ENCODE data around the gene TTLL9.

Gene TTLL9

GRCh38 chr20:31894980-31895675 is 24.7 kb downstream of the TTLL9 start:
- no peak for DNase-seq (ENCODE audit: extremely low read depth, low read depth)
- TF ChIP-seq CTCF (IDR thresholded peaks at IDR 0.05; ENCODE audit: low read depth, low read length): no peak

- TF ChIP-seq CTCF (IDR thresholded peaks at IDR 0.05; ENCODE audit: low read depth, low read length): no peak
- no peak for DNase-seq (ENCODE audit: extremely low read depth, low read depth)
These were observed 25.6 kb downstream of the TTLL9 start for GRCh38 chr20:31896049-31896448.

- DNase-seq (ENCODE audit: extremely low read depth, low read depth): no peak
- no peak for TF ChIP-seq CTCF (IDR thresholded peaks at IDR 0.05; ENCODE audit: low read depth, low read length)
These were observed 27.1 kb downstream of the TTLL9 start for GRCh38 chr20:31897541-31897940.

- DNase-seq (ENCODE audit: extremely low read depth, low read depth): no peak
- TF ChIP-seq CTCF (IDR thresholded peaks at IDR 0.05; ENCODE audit: low read depth, low read length): no peak
These were observed 31.2 kb downstream of the TTLL9 start for GRCh38 chr20:31901615-31902014.

GRCh38 chr20:31903627-31904386 is 33.4 kb downstream of the TTLL9 start:
- no peak for DNase-seq (ENCODE audit: extremely low read depth, low read depth)
- TF ChIP-seq CTCF (IDR thresholded peaks at IDR 0.05; ENCODE audit: low read depth, low read length): no peak

- no peak for DNase-seq (ENCODE audit: extremely low read depth, low read depth)
- no peak for TF ChIP-seq CTCF (IDR thresholded peaks at IDR 0.05; ENCODE audit: low read depth, low read length)
These were observed 35.6 kb downstream of the TTLL9 start for GRCh38 chr20:31906001-31906400.

GRCh38 chr20:31907046-31907445 is 36.6 kb downstream of the TTLL9 start:
- no peak for TF ChIP-seq CTCF (IDR thresholded peaks at IDR 0.05; ENCODE audit: low read depth, low read length)
- DNase-seq (ENCODE audit: extremely low read depth, low read depth): no peak

Measured in AG09319 (cell line).